Liver (tissue), 9 donors: ENCODE data around the gene CNKSR3. TPM values are rescaled to one million over a fixed set of nuclear protein-coding genes. Genes with fewer than 3 reads are reported as not detected.

Source experiments
- DNase-seq: peaks from one replicate; pipeline ENCODE4 v3.0.0-alpha.2; 2017; ENCODE audit warnings: low spot score
- H3K27ac ChIP-seq, 2 donors: one replicate each; pipeline ENCODE4 v1.7.0; 2013; ENCODE audit warnings: inconsistent platforms in 2 of 2, low read length in 2 of 2, control low read depth in 1 of 2, low read depth in 1 of 2, mild to moderate bottlenecking in 1 of 2
- H3K27me3 ChIP-seq, 4 donors: one replicate each; pipeline versions ENCODE4 v1.6.1 to v1.7.0; 2013; ENCODE audit warnings: low read length in 3 of 4, inconsistent platforms in 1 of 4, mild to moderate bottlenecking in 1 of 4, moderate library complexity in 1 of 4; ENCODE audit not compliant: control insufficient read depth in 4 of 4, insufficient read depth in 4 of 4
- H3K36me3 ChIP-seq, 4 donors: one replicate each; pipeline versions ENCODE4 v1.6.1 to v1.7.0; 2013; ENCODE audit warnings: low read length in 3 of 4, mild to moderate bottlenecking in 3 of 4, low read depth in 1 of 4, moderate library complexity in 1 of 4; ENCODE audit not compliant: control insufficient read depth in 4 of 4, insufficient read depth in 3 of 4
- H3K4me1 ChIP-seq, 4 donors: one replicate each; pipeline versions ENCODE4 v1.6.1 to v1.7.0; 2013; ENCODE audit warnings: low read length in 3 of 4, mild to moderate bottlenecking in 3 of 4, moderate library complexity in 1 of 4; ENCODE audit not compliant: control insufficient read depth in 4 of 4, insufficient read depth in 4 of 4
- H3K4me3 ChIP-seq, 3 donors: one replicate each; pipeline versions ENCODE4 v1.6.1 to v1.7.0; 2013; ENCODE audit warnings: low read length in 3 of 3, control low read depth in 1 of 3, low read depth in 1 of 3, mild to moderate bottlenecking in 1 of 3
- H3K9ac ChIP-seq, 2 donors: one replicate each; pipeline ENCODE4 v1.7.0; 2013; ENCODE audit warnings: low read length in 2 of 2, mild to moderate bottlenecking in 2 of 2, moderate library complexity in 2 of 2, control low read depth in 1 of 2, low read depth in 1 of 2
- H3K9me3 ChIP-seq, 4 donors: one replicate each; pipeline versions ENCODE4 v1.6.1 to v1.7.0; 2013; ENCODE audit warnings: low read length in 3 of 4; ENCODE audit not compliant: control insufficient read depth in 4 of 4
- ATF3 ChIP-seq: IDR thresholded peaks from 2 replicates; pipeline ENCODE4 v1.6.1; 2016; ENCODE audit warnings: antibody characterized with exemption
- CTCF ChIP-seq: fragments of 150-350 bp; IDR thresholded peaks from 2 replicates; pipeline ENCODE4 v1.5.1; 2017; ENCODE audit warnings: improper control_type of control experiment, low read depth, low read length; ENCODE audit not compliant: missing input control
- EGR1 ChIP-seq, 2 donors: IDR thresholded peaks; 2 replicates each; pipeline ENCODE4 v1.6.1; 2016 to 2018; ENCODE audit warnings: antibody characterized with exemption in 2 of 2, low read depth in 2 of 2
- FOXA1 ChIP-seq: IDR thresholded peaks from 2 replicates; pipeline ENCODE4 v1.6.1; 2016; ENCODE audit warnings: antibody characterized with exemption
- HNF4A ChIP-seq, 2 donors: conservative IDR thresholded peaks; 2 replicates each; pipeline ENCODE4 v1.6.1; 2016; ENCODE audit warnings: antibody characterized with exemption in 2 of 2, mild to moderate bottlenecking in 2 of 2
- HNF4G ChIP-seq: IDR thresholded peaks from 2 replicates; pipeline ENCODE4 v1.6.1; 2016; ENCODE audit warnings: antibody characterized with exemption
- JUND ChIP-seq, 2 donors: IDR thresholded peaks; 2 replicates each; pipeline ENCODE4 v1.6.1; 2016; ENCODE audit warnings: antibody characterized with exemption in 2 of 2
- MAX ChIP-seq: IDR thresholded peaks from 2 replicates; pipeline ENCODE4 v1.6.1; 2016; ENCODE audit warnings: antibody characterized with exemption
- RAD21 ChIP-seq, 2 donors: IDR thresholded peaks; 2 replicates each; pipeline ENCODE4 v1.6.1; 2016; ENCODE audit warnings: antibody characterized with exemption in 2 of 2, mild to moderate bottlenecking in 2 of 2
- RXRA ChIP-seq, 2 donors: IDR thresholded peaks; 2 replicates each; pipeline ENCODE4 v1.6.1; 2017 to 2018; ENCODE audit warnings: antibody characterized with exemption in 2 of 2, mild to moderate bottlenecking in 1 of 2
- SP1 ChIP-seq: IDR thresholded peaks from 2 replicates; pipeline ENCODE4 v1.6.1; 2018; ENCODE audit warnings: antibody characterized with exemption, mild to moderate bottlenecking
- TAF1 ChIP-seq: conservative IDR thresholded peaks from 2 replicates; pipeline ENCODE4 v1.6.1; 2016; ENCODE audit warnings: antibody characterized with exemption, mild to moderate bottlenecking
- ZBTB33 ChIP-seq: IDR thresholded peaks from 2 replicates; pipeline ENCODE4 v1.6.1; 2016; ENCODE audit warnings: antibody characterized with exemption
- WGBS: extraction: QIAGEN DNeasy Blood & Tissue Kit; methylation state at CpG from one replicate; pipeline ENCODE4 v1.1.7; 2013; 5-methylcytosine and 5-hydroxymethylcytosine counted together
- polyA plus RNA-seq, 2 donors: library from polyadenylated mRNA; stranded (reverse) in 1 of 2; unstranded in 1 of 2; fragments of 200-250 nt in 1 of 2; fragments of >200 nt in 1 of 2; fragmentation: Nextera tagmentation in 1 of 2; extraction: Ambion mirVana in 1 of 2; gene quantifications; one replicate each; pipeline versions ENCODE4 v1.2.1 to v1.2.3, GENCODE V29; 2013 to 2015
- total RNA-seq, 2 donors: library from RNA; depleted of rRNA; stranded (reverse); fragments of >200 nt; gene quantifications; one replicate each; pipeline ENCODE4 v1.2.3, GENCODE V29; 2014
- donor health status: healthy.
- donor health status: healthy.
- donor health status: healthy.
- donor health status: healthy.
- donor health status: healthy.

The CNKSR3 gene
- total and polyA plus RNA-seq, 4 donors: 6.4 to 22.7 (median 15.0) TPM

GRCh38 chr6:154414021-154414813 lies 96.3 kb downstream of the CNKSR3 start:
- peak overlapping the region in 1 of 2 donors; percentile 2 for H3K27ac ChIP-seq
- peak in 1 of 2 donors; percentile 14 for TF ChIP-seq RXRA (IDR thresholded peaks at IDR 0.05)
- no peak for TF ChIP-seq ATF3
- TF ChIP-seq HNF4A (conservative IDR thresholded peaks at IDR 0.05): peak in 1 of 2 donors; percentile 21
- no peak for TF ChIP-seq ZBTB33
- no peak for TF ChIP-seq CTCF
- no peak for TF ChIP-seq MAX
- no peak for TF ChIP-seq SP1
- no peak for DNase-seq

GRCh38 chr6:154412106-154412820 lies 98.2 kb downstream of the CNKSR3 start:
- peaks cover 4 to 68% (median 39%) of the 10 kb centered on the region in 4 donors for H3K36me3 ChIP-seq

More at GRCh38 chr6:154414021-154414813, 96.3 kb downstream of the CNKSR3 start:
- Histone ChIP-seq H3K9me3 (no peaks in the 10 kb centered on the region), H3K4me3 (no peak overlapping the region), H3K4me1 (peaks cover 0 to 8% (median 3%) of the 10 kb centered on the region in 4 donors), H3K36me3 (peaks cover 2 to 60% (median 37%) of the 10 kb centered on the region in 4 donors), H3K27me3 (no peaks in the 10 kb centered on the region), H3K9ac (no peak overlapping the region)
- WGBS: 73% methylated on average over 8 of the region's 8 CpGs

More at GRCh38 chr6:154412106-154412820, 98.2 kb downstream of the CNKSR3 start:
- H3K4me1 ChIP-seq: peaks cover 0 to 8% (median 3%) of the 10 kb centered on the region in 4 donors
- no peaks in the 10 kb centered on the region for H3K27me3 ChIP-seq
- no peak overlapping the region for H3K27ac ChIP-seq
- no peak overlapping the region for H3K4me3 ChIP-seq
- DNase-seq: no peak
- no peak overlapping the region for H3K9ac ChIP-seq
- H3K9me3 ChIP-seq: no peaks in the 10 kb centered on the region
- no peak for TF ChIP-seq EGR1 (IDR thresholded peaks at IDR 0.05; ENCODE audit: low read depth in 2 of 2)
- TF ChIP-seq RXRA (IDR thresholded peaks at IDR 0.05): no peak
- no peak for TF ChIP-seq FOXA1
- no peak for TF ChIP-seq HNF4G
- no peak for TF ChIP-seq ATF3
- no peak for TF ChIP-seq CTCF
- no peak for TF ChIP-seq JUND (IDR thresholded peaks at IDR 0.05)
- no peak for TF ChIP-seq RAD21 (IDR thresholded peaks at IDR 0.05)
- no peak for TF ChIP-seq MAX
- no peak for TF ChIP-seq TAF1
- WGBS: 92% methylated on average over 5 of the region's 5 CpGs
